IMR-90 (cell line): ENCODE data around the gene ISOC2.

Experiments
- RAD21 ChIP-seq: IDR thresholded peaks from 2 replicates; pipeline ENCODE4 v1.6.1; 2012; ENCODE audit warnings: low read length, improper control_type of control experiment
- TF ChIP-seq, protein P1 (sequence below): conservative IDR thresholded peaks from 2 replicates; pipeline ENCODE4 v1.5.1; 2012; ENCODE audit warnings: mild to moderate bottlenecking, low read depth, low read length, improper control_type of control experiment

DNA sequence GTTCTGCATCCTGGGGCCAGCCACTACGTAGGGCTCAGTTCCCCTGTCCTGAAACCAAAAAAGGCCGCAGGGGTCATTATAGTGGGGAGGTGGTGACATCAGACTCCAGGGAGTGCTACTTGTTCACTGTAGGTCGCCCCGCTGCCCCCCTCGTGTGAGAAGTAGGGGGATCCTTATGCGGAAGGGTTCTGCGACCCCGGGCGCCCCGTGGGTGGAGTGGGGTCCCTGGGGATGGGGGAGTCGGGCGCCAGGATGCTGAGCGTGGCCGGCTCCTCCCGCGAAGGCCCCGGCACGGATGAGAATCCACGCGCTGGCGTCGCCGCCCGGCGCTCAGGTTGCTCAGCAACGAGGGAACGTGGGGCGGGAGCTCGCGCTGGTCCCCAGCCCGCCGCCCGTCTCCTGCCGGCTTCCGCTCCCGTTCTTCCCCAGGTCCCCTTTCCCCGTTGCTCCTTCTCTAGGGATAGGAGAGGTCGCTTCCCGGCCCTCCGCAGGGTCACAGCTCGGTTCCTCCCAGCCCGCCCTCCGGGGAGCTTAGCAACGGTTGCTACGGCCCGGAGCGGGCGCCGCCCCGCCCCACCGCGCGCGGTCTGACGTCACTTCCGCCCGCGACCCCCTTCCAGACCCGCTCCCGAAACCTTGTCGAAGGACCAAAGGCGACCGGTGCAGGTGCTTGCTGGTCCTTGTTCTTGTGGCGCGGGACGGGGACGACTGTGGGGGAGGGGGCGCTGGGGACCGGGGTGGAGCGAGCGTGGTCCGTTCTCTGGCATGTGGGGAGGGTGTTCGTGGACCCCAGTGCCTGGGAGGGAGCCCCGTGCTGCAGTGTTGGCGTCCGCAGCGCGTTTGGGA, 23.4 kb upstream of the ISOC2 start, which contains the start of gene NAT14:
- TF ChIP-seq, protein P1, sequence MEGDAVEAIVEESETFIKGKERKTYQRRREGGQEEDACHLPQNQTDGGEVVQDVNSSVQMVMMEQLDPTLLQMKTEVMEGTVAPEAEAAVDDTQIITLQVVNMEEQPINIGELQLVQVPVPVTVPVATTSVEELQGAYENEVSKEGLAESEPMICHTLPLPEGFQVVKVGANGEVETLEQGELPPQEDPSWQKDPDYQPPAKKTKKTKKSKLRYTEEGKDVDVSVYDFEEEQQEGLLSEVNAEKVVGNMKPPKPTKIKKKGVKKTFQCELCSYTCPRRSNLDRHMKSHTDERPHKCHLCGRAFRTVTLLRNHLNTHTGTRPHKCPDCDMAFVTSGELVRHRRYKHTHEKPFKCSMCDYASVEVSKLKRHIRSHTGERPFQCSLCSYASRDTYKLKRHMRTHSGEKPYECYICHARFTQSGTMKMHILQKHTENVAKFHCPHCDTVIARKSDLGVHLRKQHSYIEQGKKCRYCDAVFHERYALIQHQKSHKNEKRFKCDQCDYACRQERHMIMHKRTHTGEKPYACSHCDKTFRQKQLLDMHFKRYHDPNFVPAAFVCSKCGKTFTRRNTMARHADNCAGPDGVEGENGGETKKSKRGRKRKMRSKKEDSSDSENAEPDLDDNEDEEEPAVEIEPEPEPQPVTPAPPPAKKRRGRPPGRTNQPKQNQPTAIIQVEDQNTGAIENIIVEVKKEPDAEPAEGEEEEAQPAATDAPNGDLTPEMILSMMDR: no peak
- TF ChIP-seq RAD21: no peak
